GM13977 (cell line): ENCODE measurements around the gene MFNG.

Source experiments
- DNase-seq: peaks from one replicate; pipeline ENCODE4 v3.0.0; 2012; ENCODE audit warnings: low spot score
- in situ Hi-C: fragments of 300-500 bp; cut with MboI; formaldehyde crosslinking; loops from one replicate; pipeline ENCODE4 v1.12.0; 2022; ENCODE audit warnings: low sequenced_read_pairs, low pct_unique_long_range_greater_than_20kb, mixed read lengths, inconsistent platforms; ENCODE audit not compliant: unreplicated experiment
- TF ChIP-seq, protein P1 (sequence below): IDR thresholded peaks from 2 replicates; pipeline ENCODE4 v1.5.1; 2012; ENCODE audit warnings: mild to moderate bottlenecking, control low read depth; ENCODE audit not compliant: insufficient read depth; ENCODE audit errors: extremely low read depth, missing control alignments

MFNG gene

GRCh38 chr22:37431801-37432707 is 54.1 kb downstream of the MFNG start:
- TF ChIP-seq, protein P1, sequence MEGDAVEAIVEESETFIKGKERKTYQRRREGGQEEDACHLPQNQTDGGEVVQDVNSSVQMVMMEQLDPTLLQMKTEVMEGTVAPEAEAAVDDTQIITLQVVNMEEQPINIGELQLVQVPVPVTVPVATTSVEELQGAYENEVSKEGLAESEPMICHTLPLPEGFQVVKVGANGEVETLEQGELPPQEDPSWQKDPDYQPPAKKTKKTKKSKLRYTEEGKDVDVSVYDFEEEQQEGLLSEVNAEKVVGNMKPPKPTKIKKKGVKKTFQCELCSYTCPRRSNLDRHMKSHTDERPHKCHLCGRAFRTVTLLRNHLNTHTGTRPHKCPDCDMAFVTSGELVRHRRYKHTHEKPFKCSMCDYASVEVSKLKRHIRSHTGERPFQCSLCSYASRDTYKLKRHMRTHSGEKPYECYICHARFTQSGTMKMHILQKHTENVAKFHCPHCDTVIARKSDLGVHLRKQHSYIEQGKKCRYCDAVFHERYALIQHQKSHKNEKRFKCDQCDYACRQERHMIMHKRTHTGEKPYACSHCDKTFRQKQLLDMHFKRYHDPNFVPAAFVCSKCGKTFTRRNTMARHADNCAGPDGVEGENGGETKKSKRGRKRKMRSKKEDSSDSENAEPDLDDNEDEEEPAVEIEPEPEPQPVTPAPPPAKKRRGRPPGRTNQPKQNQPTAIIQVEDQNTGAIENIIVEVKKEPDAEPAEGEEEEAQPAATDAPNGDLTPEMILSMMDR, result no peak
- DNase-seq, result peak; percentile 43
- in situ Hi-C loops, result no loop called here

DNA sequence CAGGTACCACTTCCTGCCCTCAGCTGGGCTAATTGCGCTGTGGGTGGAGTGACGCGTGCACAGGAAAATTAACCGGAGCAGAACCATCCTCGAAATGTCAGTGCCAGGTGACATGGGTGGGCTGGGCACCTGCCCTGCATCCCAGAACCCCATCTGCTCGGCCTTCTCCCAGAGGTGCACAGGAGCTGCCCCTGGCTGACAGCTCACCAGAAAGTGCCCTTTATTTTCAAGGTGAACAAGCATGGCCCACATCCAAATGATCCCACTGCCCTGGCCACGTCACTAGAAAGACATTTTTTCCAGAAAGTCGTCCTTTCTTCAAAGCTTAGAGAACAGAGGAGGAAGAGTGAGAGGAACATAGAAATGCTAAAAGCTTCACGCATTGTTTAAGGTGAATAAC is 54.8 kb downstream of the MFNG start:
- TF ChIP-seq, protein P1, result no peak
- no peak for DNase-seq
- in situ Hi-C loops, result no loop called here

- in situ Hi-C loops, result no loop called here
- TF ChIP-seq, protein P1, result no peak
- no peak for DNase-seq
These were observed 55.2 kb downstream of the MFNG start for GRCh38 chr22:37430941-37431340.

DNA sequence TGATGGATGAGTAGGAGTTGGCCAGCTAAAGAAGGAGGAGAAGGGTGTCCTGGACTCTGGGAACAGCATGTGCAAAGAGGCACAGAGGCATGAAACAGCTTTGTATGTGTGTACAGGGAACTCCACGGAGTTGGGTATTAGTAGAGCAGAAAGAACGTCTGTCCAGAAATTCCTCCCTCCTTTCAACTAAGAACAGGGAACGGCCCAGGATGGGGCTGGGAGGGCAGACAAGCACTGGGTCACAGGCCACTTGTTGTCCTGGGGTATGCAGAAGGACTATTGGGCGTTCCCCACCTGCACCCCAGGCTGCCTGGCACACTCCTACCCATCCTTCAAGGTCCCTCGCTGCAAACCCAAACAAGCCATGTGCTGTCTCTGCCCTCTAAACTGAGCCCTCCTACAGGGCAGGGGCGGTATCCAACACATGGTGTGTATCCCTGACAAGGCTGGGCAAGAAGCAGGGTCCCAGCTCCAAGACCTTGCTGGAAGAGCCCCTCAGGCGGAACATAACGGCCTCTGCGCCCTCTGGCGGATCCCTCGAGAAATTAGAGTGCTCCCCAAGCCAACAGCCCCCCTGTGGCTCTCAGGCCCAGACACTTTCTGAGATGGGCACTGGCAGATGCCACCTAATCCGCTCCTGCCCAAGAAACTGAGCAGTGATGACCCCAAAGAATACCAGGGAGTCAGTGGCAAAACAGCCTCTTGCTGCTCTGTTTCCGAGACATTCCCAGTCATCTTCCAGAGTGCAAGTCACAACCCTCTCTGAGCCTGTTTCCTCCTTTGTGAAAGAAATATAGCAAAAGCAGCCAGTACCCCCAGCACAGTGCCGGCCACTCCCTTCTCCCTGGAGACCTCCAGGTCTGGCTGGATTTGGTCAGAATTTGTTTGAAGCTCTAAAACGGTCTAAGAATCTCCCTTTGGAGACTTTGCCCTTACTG is 57.3 kb downstream of the MFNG start:
- peak; percentile 85 for DNase-seq
- TF ChIP-seq, protein P1, result peak; percentile 72
- in situ Hi-C loops, result no loop called here

- in situ Hi-C loops, result no loop called here
- TF ChIP-seq, protein P1, result no peak
- DNase-seq, result peak; percentile 40
These were observed 58.2 kb downstream of the MFNG start for GRCh38 chr22:37427711-37428635.
